Measurements from ENCODE around the gene TIMM23.

DNA sequence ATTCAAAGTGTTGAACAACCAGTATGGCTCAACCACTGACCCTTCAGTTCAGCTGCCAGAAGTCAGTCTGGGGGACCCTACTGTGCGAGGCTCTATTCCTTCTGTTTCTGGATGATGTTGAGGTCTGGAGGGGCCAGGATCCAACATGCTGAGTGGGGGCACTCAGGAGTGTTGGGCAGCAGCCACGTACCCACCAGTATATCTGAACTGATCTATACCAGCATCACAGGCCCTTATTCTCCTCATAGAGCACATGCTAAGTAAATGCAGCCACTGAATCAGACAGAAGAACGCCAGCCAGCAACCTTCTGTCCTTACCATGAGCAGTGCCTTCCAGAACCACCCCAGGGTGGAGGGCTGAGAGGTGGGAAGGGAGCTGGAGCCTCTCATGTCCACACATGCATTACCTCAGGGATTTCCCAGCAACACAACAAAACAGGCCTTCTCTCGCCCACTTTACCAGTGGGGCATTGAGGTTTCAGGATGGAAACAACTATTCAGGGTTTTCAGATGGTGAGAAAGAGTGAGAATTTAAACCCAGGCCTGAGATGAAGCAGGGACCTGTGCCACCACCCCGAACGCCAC is 80.6 kb downstream of the TIMM23 start:
- TF ChIP-seq, protein P1, sequence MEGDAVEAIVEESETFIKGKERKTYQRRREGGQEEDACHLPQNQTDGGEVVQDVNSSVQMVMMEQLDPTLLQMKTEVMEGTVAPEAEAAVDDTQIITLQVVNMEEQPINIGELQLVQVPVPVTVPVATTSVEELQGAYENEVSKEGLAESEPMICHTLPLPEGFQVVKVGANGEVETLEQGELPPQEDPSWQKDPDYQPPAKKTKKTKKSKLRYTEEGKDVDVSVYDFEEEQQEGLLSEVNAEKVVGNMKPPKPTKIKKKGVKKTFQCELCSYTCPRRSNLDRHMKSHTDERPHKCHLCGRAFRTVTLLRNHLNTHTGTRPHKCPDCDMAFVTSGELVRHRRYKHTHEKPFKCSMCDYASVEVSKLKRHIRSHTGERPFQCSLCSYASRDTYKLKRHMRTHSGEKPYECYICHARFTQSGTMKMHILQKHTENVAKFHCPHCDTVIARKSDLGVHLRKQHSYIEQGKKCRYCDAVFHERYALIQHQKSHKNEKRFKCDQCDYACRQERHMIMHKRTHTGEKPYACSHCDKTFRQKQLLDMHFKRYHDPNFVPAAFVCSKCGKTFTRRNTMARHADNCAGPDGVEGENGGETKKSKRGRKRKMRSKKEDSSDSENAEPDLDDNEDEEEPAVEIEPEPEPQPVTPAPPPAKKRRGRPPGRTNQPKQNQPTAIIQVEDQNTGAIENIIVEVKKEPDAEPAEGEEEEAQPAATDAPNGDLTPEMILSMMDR (IDR thresholded peaks at IDR 0.05): no peak
- TF ChIP-seq POLR2A (IDR thresholded peaks at IDR 0.05): no peak

Data from body of pancreas (tissue), 4 donors.